GM15510 (cell line): ENCODE data around the gene CLEC5A.

Experiments
- POLR2A ChIP-seq: IDR thresholded peaks from 3 replicates; pipeline ENCODE4 v1.6.1; 2011; ENCODE audit warnings: borderline replicate concordance; ENCODE audit not compliant: insufficient read length; ENCODE audit errors: extremely low read depth

CLEC5A gene

GRCh38 chr7:141946796-141947195, at the start of gene CLEC5A:
Gene CLEC5A, minus strand, starts transcription at chr7:141946974. Its CDS starts 682 bp downstream, at chr7:141946292.
- TF ChIP-seq POLR2A, result no peak

DNA sequence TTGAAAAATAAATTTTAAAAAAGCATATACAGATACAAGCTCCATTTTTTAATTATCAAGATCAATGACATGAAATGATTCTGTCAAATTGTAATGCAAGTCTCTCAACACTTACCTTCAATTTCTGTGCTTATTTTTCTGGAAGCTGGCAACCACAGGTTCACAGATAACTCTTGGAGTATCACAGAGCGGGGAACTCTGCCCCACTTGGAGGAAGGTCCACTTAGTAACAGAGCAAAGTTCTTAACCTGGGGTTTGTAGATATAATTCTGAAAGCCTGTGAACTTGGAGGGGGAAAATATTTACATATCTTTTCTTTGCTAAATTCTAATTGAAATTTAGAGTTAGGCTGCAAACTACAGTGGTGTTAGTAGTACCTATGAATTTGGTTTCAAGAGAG, 46.6 kb upstream of the CLEC5A start:
- TF ChIP-seq POLR2A, result no peak

GRCh38 chr7:141992688-141993087, 45.9 kb upstream of the CLEC5A start:
- no peak for TF ChIP-seq POLR2A

DNA sequence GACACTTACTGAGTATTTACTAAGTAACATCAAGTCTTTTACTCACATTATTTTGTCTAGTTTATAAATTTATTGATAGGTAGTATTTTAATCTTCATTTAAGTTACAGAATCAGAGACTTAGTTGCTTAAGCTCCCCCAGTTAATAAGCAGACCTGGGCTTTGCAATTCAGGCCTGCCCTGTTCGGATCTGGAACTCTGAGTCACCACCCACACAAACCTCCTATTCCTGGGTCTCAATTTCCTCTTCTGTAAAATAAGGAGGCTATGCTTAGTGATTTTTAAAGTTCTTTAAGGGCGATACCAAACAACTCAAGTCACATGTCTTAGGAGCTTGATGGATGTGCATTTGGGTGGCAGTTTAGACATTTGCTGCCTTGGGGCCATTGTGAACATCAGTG, 45.4 kb upstream of the CLEC5A start:
- TF ChIP-seq POLR2A, result no peak

GRCh38 chr7:141991140-141991539, 44.4 kb upstream of the CLEC5A start:
- TF ChIP-seq POLR2A, result no peak

DNA sequence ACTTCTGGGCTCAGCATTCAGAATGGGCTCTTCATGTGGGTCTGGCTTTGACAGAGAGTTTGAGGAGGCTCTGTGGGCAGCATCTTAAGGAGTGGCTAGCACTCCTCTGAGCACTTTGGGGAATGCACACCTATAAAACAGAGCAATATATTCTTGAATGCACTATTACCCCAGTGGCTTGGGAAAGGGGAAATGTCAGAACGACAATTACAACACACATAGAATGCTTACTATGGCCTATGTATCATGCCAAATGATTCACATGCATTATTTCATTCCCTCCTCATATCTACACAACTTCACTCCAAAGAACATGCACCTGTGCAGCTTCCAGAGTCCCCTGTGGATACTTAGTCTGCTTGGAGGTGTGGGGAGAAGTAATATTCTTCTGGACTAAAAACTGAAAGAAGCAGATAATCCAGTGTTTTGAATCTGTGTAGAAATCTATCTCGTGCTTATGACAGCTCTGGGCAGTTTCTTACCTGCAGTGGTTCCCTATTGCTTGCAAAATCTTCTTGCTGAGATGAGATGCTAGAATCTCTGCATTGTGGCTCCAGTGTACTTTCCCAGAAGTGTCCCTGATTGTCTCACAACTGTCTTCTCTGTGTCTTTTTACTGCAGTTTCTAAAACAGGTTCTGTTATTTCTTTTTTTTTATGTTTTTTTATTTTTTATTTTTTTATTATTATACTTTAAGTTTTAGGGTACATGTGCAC, 43.4 kb upstream of the CLEC5A start:
- no peak for TF ChIP-seq POLR2A

GRCh38 chr7:141986923-141987322, 40.1 kb upstream of the CLEC5A start:
- TF ChIP-seq POLR2A, result no peak

- TF ChIP-seq POLR2A, result no peak
Observed at GRCh38 chr7:141979568-141979967, 32.8 kb upstream of the CLEC5A start.

GRCh38 chr7:141978351-141978750, 31.6 kb upstream of the CLEC5A start:
- no peak for TF ChIP-seq POLR2A

DNA sequence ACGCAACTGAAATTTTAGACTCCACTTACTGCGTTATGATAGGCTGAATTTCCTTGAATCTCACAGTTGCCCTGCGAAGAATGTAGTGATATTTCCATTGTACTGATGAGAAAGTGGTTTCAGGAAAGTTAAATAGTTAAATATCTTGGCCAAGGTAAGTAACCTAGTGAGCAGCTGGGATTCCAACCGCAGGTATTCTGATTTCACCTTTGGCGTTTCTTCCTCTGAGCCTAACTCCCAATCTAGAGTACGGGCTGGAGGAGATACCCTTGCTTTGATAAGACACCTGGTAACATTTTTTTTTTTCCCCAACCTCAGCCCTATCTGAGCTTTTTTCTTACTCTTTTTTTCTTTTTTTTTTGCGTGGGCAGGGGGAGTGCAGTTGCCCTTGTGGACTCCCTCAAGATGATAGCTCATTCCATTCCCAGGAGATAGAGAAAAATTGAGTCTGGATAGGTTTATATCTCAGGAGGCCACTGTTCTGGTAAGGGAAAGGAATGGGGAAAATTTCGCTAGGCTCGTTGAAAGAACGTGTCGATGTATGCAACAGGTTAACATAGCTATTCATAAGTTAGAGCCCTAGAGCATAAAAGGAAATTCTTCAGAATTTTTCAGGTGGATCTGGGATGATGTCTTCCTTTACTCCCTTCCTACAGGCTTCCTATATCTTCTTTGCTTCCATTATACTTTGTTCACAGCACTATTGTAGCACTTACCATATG, 29.9 kb upstream of the CLEC5A start:
- no peak for TF ChIP-seq POLR2A

DNA sequence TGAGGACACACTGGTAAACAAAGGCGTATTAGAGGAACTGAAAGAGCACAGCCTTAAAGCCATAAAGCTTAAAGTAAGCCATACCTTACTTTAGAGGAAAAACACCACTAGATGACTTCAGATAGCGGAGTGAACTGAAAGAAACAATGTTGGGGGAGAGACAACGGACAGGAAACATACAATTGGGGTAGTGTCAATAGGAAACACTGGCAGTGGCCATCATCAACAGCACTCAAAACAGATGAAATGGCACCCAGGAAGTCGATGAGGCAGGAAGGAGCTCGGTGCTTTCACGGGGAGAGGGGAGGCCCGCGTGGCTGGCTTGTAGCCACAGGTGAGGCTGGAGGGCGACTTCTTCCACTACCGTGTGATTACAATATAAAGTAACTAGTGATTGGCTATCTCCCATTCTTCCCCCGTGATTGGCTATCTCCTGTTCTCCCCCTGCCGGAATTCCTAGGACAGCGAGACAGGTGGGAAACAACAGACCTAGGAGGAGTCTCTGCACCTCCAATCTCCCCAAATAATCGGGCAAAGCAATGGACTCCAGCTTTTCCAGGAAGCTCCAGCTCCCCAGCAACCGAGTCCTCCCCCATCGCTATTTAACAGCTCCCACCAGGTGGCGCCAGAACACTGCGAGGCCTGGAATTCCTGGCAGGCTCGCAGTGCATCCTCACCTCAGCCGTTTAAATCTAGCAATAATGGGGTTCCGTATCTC, 29.2 kb upstream of the CLEC5A start:
- TF ChIP-seq POLR2A, result no peak

GRCh38 chr7:141974831-141975230, 28.1 kb upstream of the CLEC5A start:
- TF ChIP-seq POLR2A, result no peak

- no peak for TF ChIP-seq POLR2A
Observed at GRCh38 chr7:141973673-141974072, 26.9 kb upstream of the CLEC5A start, which contains the start of gene TAS2R38. Gene TAS2R38, minus strand, starts transcription at chr7:141973773. Its CDS starts 84 bp downstream, at chr7:141973689.

- TF ChIP-seq POLR2A, result no peak
Observed at GRCh38 chr7:141960687-141961422, 14.1 kb upstream of the CLEC5A start.

DNA sequence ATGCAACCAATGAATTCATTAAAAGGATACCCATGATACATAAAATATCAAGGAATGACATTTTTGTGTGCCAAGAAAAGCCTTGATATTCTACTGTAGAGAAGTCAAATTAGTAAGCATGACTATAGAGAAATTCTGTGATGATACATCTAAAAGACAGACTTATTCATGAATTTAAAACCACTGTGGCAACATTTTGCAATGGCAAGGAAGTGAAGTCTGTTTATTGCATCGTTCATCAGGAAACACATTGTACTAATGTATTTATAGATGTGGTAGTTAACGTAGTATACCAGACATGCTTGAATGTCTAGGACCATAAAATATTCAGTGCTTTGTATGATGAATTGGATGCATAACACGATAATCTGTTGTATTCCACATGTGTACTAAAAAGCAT, 9.3 kb upstream of the CLEC5A start:
- no peak for TF ChIP-seq POLR2A

DNA sequence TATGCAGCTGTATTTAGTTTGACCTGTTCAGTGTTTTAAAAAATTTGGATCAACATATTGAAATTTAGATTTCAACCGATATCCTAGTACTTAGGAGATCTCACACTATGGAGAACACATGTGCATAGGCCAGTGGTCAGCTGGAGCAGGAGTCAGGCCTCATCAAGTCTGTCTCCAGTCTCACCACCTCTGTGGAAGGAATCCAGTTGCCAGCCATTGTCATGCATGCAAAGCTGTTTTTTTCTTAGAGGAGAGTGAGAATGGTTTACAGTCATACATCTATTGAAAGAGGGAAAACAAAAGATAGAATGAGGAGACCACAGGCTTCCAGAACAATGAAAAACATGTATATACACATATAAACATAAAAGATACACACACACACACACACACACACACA, 7.6 kb upstream of the CLEC5A start:
- TF ChIP-seq POLR2A, result no peak

GRCh38 chr7:141952461-141952860, 5.7 kb upstream of the CLEC5A start:
- TF ChIP-seq POLR2A, result no peak
